ENCODE results near the gene UTP20. TPM values are rescaled to one million over a fixed set of nuclear protein-coding genes. Genes with fewer than 3 reads are reported as not detected.

Gene UTP20
- polyA plus RNA-seq, 1 donor (not counting 4 experiments of a cell fraction or from before 2014, with no cell fraction given): 14.8 TPM

DNA sequence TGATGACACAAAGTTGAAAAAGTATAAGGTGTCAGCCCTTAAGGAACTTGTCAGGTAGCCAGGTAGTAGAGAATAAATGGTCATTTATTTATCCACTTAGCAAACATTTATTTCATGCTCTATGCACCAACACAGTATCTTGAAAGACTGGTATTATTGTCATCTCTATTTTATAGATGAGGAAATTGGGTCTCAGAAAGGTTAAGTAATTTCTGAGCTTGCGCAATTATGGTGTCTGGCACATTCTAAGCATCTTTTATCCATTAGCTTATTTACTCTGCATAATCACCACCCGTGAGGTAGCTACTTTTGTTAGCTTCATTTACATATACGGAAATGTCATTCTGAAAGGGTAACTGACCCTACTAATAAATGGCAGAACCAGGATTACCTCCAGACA lies 2.5 kb upstream of the UTP20 start:
- Histone ChIP-seq H4K20me1 (ENCODE audit: control insufficient read depth, extremely low read depth, insufficient read depth, low read length) (no peaks in the 10 kb centered on the region), H3K27me3 (ENCODE audit: control insufficient read depth, extremely low read depth, insufficient read depth, low read length) (no peaks in the 10 kb centered on the region), H3K9ac (ENCODE audit: control insufficient read depth, extremely low read depth, insufficient read depth, low read length) (no peak overlapping the region), H3K36me3 (ENCODE audit: control insufficient read depth in 2 of 2, extremely low read depth in 1 of 2, insufficient read depth in 2 of 2, low read length in 2 of 2) (peaks cover under 1 to 4% of the 10 kb centered on the region in 2 experiments), H3K4me3 (ENCODE audit: control insufficient read depth in 2 of 3, extremely low read depth in 1 of 3, insufficient read depth in 2 of 3, low read depth in 1 of 3, low read length in 3 of 3) (no peak overlapping the region), H2AFZ (ENCODE audit: control insufficient read depth, low read length) (no peak overlapping the region), H3K27ac (ENCODE audit: control insufficient read depth, insufficient read depth, low read length) (no peak overlapping the region), H3K79me2 (ENCODE audit: control insufficient read depth, insufficient read depth, low read length) (peaks cover 21% of the 10 kb centered on the region), H3K9me1 (ENCODE audit: control insufficient read depth, extremely low read depth, insufficient read depth, low read length) (no peaks in the 10 kb centered on the region), H3K4me1 (ENCODE audit: control insufficient read depth, extremely low read depth, insufficient read depth, low read length) (no peaks in the 10 kb centered on the region), H3K9me3 (ENCODE audit: control insufficient read depth, low read depth, low read length) (no peaks in the 10 kb centered on the region), H3K4me2 (ENCODE audit: control insufficient read depth, extremely low read depth, insufficient read depth, low read depth, low read length) (no peak overlapping the region)
- TF ChIP-seq, protein P1, sequence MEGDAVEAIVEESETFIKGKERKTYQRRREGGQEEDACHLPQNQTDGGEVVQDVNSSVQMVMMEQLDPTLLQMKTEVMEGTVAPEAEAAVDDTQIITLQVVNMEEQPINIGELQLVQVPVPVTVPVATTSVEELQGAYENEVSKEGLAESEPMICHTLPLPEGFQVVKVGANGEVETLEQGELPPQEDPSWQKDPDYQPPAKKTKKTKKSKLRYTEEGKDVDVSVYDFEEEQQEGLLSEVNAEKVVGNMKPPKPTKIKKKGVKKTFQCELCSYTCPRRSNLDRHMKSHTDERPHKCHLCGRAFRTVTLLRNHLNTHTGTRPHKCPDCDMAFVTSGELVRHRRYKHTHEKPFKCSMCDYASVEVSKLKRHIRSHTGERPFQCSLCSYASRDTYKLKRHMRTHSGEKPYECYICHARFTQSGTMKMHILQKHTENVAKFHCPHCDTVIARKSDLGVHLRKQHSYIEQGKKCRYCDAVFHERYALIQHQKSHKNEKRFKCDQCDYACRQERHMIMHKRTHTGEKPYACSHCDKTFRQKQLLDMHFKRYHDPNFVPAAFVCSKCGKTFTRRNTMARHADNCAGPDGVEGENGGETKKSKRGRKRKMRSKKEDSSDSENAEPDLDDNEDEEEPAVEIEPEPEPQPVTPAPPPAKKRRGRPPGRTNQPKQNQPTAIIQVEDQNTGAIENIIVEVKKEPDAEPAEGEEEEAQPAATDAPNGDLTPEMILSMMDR (optimal IDR thresholded peaks at IDR 0.05 in 1 of 3, IDR thresholded peaks at IDR 0.05 in 1 of 3, conservative IDR thresholded peaks at IDR 0.05 in 1 of 3; ENCODE audit: extremely low read depth in 1 of 3, insufficient read depth in 2 of 3, low read length in 3 of 3): no peak
- no peak for TF ChIP-seq EZH2 (IDR thresholded peaks at IDR 0.05; ENCODE audit: low read length)
- DNase-seq (ENCODE audit: low read depth, low spot score) (no peak), FAIRE-seq (no peak)
- dilution Hi-C loops (cut with MboI; ENCODE audit: extremely low pct_ligation_motif_present, low sequenced_read_pairs): no loop called here

DNA sequence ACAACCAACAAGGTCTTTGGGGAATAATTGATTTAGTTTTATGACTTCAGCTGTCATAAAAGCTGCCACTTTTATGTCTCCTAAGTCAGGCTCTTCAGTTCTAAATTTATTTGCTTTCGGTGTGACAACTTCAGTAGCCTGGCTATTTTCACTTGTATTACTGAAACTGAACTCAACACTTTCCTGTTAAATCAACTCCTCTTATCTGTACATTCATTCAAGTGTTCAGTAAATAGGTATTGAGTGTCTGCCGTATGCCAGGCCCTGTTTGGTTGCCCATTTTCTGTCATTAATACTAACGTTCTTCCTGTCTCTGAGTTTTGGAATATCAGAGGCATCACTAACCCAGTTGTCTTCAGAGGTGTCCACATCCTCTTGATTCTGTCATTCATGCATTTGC lies 7.5 kb downstream of the UTP20 start:
- no peak overlapping the region for H3K9ac ChIP-seq (ENCODE audit: control insufficient read depth, extremely low read depth, insufficient read depth, low read length)
- dilution Hi-C loops (cut with MboI; ENCODE audit: extremely low pct_ligation_motif_present, low sequenced_read_pairs): no loop called here
- no peaks in the 10 kb centered on the region for H3K9me3 ChIP-seq (ENCODE audit: control insufficient read depth, low read depth, low read length)
- H3K4me3 ChIP-seq (ENCODE audit: control insufficient read depth in 2 of 3, extremely low read depth in 1 of 3, insufficient read depth in 2 of 3, low read depth in 1 of 3, low read length in 3 of 3): no peak overlapping the region
- no peak for TF ChIP-seq EZH2 (IDR thresholded peaks at IDR 0.05; ENCODE audit: low read length)
- TF ChIP-seq, protein P1 (optimal IDR thresholded peaks at IDR 0.05 in 1 of 3, IDR thresholded peaks at IDR 0.05 in 1 of 3, conservative IDR thresholded peaks at IDR 0.05 in 1 of 3; ENCODE audit: extremely low read depth in 1 of 3, insufficient read depth in 2 of 3, low read length in 3 of 3): no peak
- no peak for DNase-seq (ENCODE audit: low read depth, low spot score)
- no peaks in the 10 kb centered on the region for H4K20me1 ChIP-seq (ENCODE audit: control insufficient read depth, extremely low read depth, insufficient read depth, low read length)
- no peaks in the 10 kb centered on the region for H3K4me1 ChIP-seq (ENCODE audit: control insufficient read depth, extremely low read depth, insufficient read depth, low read length)
- peaks cover 15% of the 10 kb centered on the region for H3K79me2 ChIP-seq (ENCODE audit: control insufficient read depth, insufficient read depth, low read length)
- FAIRE-seq: no peak
- H3K27ac ChIP-seq (ENCODE audit: control insufficient read depth, insufficient read depth, low read length): no peak overlapping the region
- H3K36me3 ChIP-seq (ENCODE audit: control insufficient read depth in 2 of 2, extremely low read depth in 1 of 2, insufficient read depth in 2 of 2, low read length in 2 of 2): peaks cover 14 to 17% of the 10 kb centered on the region in 2 experiments
- no peaks in the 10 kb centered on the region for H3K9me1 ChIP-seq (ENCODE audit: control insufficient read depth, extremely low read depth, insufficient read depth, low read length)
- no peaks in the 10 kb centered on the region for H3K27me3 ChIP-seq (ENCODE audit: control insufficient read depth, extremely low read depth, insufficient read depth, low read length)
- H3K4me2 ChIP-seq (ENCODE audit: control insufficient read depth, extremely low read depth, insufficient read depth, low read depth, low read length): no peak overlapping the region
- H2AFZ ChIP-seq (ENCODE audit: control insufficient read depth, low read length): no peak overlapping the region

Data from keratinocyte (primary cell).